Neural cell (in vitro differentiated cells): Measurements from ENCODE around the gene ISCA2.

Experiments
- CTCF ChIP-seq: fragments of 450-650 bp; IDR thresholded peaks from 2 replicates; pipeline ENCODE4 v1.5.1; 2014; ENCODE audit warnings: antibody characterized with exemption, mild to moderate bottlenecking, moderate library complexity; ENCODE audit not compliant: poor library complexity, severe bottlenecking
- MXI1 ChIP-seq: fragments of 450-650 bp; conservative IDR thresholded peaks from 2 replicates; pipeline ENCODE4 v1.6.1; 2014; ENCODE audit warnings: antibody characterized with exemption, mild to moderate bottlenecking; ENCODE audit not compliant: poor library complexity, severe bottlenecking
- POLR2AphosphoS5 ChIP-seq: IDR thresholded peaks from 2 replicates; pipeline ENCODE4 v1.6.1; 2012
- RAD21 ChIP-seq: fragments of 450-650 bp; conservative IDR thresholded peaks from 2 replicates; pipeline ENCODE4 v1.6.1; 2014; ENCODE audit warnings: antibody characterized with exemption, mild to moderate bottlenecking, moderate library complexity

GRCh38 chr14:74480046-74480445 lies 13.5 kb upstream of the ISCA2 start:
- TF ChIP-seq CTCF (no peak), RAD21 (no peak), MXI1 (no peak), POLR2AphosphoS5 (no peak)
